ENCODE measurements around the gene ADAMTS9.

GRCh38 chr3:64575211-64575844 lies 112.5 kb downstream of the ADAMTS9 start:
- TF ChIP-seq POLR2AphosphoS5 (IDR thresholded peaks at IDR 0.05) (no peak), REST (IDR thresholded peaks at IDR 0.05; ENCODE audit: borderline replicate concordance) (no peak), EZH2 (IDR thresholded peaks at IDR 0.05; ENCODE audit: borderline replicate concordance, insufficient read depth, low read length, poor library complexity, severe bottlenecking) (no peak), CTCF (IDR thresholded peaks at IDR 0.05; ENCODE audit: poor library complexity, severe bottlenecking) (peak; percentile 49), EP300 (conservative IDR thresholded peaks at IDR 0.05; ENCODE audit: poor library complexity, severe bottlenecking) (no peak), SMC3 (conservative IDR thresholded peaks at IDR 0.05; ENCODE audit: poor library complexity) (no peak), TAF1 (IDR thresholded peaks at IDR 0.05; ENCODE audit: low read depth) (no peak)
